Measurements from ENCODE around the gene SKOR2. TPM values are rescaled to one million over a fixed set of nuclear protein-coding genes. Genes with fewer than 3 reads are reported as not detected.

Gene SKOR2
- not detected for total RNA-seq

- ATAC-seq (ENCODE audit: insufficient number of reproducible peaks, low FRiP score, low read depth) = no peak
- no peak for DNase-seq (ENCODE audit: low spot score)
- Histone ChIP-seq H3K9me3 (no peaks in the 10 kb centered on the region), H3K27ac (no peak within 1 kb of the TSS), H3K4me1 (ENCODE audit: control insufficient read depth in 1 of 2, low read depth in 2 of 2) (no peaks in the 10 kb centered on the region), H3K27me3 (replicated peaks; ENCODE audit: insufficient read depth) (peaks cover 9% of the 10 kb centered on the region), H3K4me3 (no peak within 1 kb of the TSS), H3K36me3 (no peaks in the 10 kb centered on the region)
- TF ChIP-seq CTCF (IDR thresholded peaks at IDR 0.05) = no peak
Measured at GRCh38 chr18:47251289-47252120, at the start of gene SKOR2. TSS of gene SKOR2 (minus strand) at chr18:47251660. CDS start at chr18:47249183, 2,477 bp downstream.

- TF ChIP-seq CTCF (IDR thresholded peaks at IDR 0.05) = no peak
- H3K27me3 ChIP-seq (replicated peaks; ENCODE audit: insufficient read depth) = no peaks in the 10 kb centered on the region
- H3K27ac ChIP-seq = no peak overlapping the region
- no peak for ATAC-seq (ENCODE audit: insufficient number of reproducible peaks, low FRiP score, low read depth)
- H3K36me3 ChIP-seq = no peaks in the 10 kb centered on the region
- DNase-seq (ENCODE audit: low spot score) = no peak
- H3K4me3 ChIP-seq = no peak overlapping the region
- H3K4me1 ChIP-seq (ENCODE audit: control insufficient read depth in 1 of 2, low read depth in 2 of 2) = no peaks in the 10 kb centered on the region
- no peaks in the 10 kb centered on the region for H3K9me3 ChIP-seq
Measured at GRCh38 chr18:47296462-47296861, 45.0 kb upstream of the SKOR2 start.

GRCh38 chr18:47294801-47295200 is 43.3 kb upstream of the SKOR2 start:
- no peaks in the 10 kb centered on the region for H3K4me1 ChIP-seq (ENCODE audit: control insufficient read depth in 1 of 2, low read depth in 2 of 2)
- H3K27me3 ChIP-seq (replicated peaks; ENCODE audit: insufficient read depth) = no peaks in the 10 kb centered on the region
- ATAC-seq (ENCODE audit: insufficient number of reproducible peaks, low FRiP score, low read depth) (no peak), DNase-seq (ENCODE audit: low spot score) (no peak)
- H3K36me3 ChIP-seq = no peaks in the 10 kb centered on the region
- no peak overlapping the region for H3K4me3 ChIP-seq
- H3K27ac ChIP-seq = no peak overlapping the region
- no peak for TF ChIP-seq CTCF (IDR thresholded peaks at IDR 0.05)
- no peaks in the 10 kb centered on the region for H3K9me3 ChIP-seq

GRCh38 chr18:47288741-47289140 is 37.3 kb upstream of the SKOR2 start:
- Histone ChIP-seq H3K4me3 (no peak overlapping the region), H3K36me3 (no peaks in the 10 kb centered on the region), H3K9me3 (no peaks in the 10 kb centered on the region), H3K27me3 (replicated peaks; ENCODE audit: insufficient read depth) (no peaks in the 10 kb centered on the region), H3K27ac (no peak overlapping the region), H3K4me1 (ENCODE audit: control insufficient read depth in 1 of 2, low read depth in 2 of 2) (no peaks in the 10 kb centered on the region)
- TF ChIP-seq CTCF (IDR thresholded peaks at IDR 0.05) = no peak
- no peak for DNase-seq (ENCODE audit: low spot score)
- ATAC-seq (ENCODE audit: insufficient number of reproducible peaks, low FRiP score, low read depth) = no peak

- Histone ChIP-seq H3K36me3 (no peaks in the 10 kb centered on the region), H3K9me3 (no peaks in the 10 kb centered on the region), H3K4me1 (ENCODE audit: control insufficient read depth in 1 of 2, low read depth in 2 of 2) (no peaks in the 10 kb centered on the region), H3K4me3 (no peak overlapping the region), H3K27me3 (replicated peaks; ENCODE audit: insufficient read depth) (no peaks in the 10 kb centered on the region), H3K27ac (no peak overlapping the region)
- no peak for DNase-seq (ENCODE audit: low spot score)
- ATAC-seq (ENCODE audit: insufficient number of reproducible peaks, low FRiP score, low read depth) = no peak
- no peak for TF ChIP-seq CTCF (IDR thresholded peaks at IDR 0.05)
Measured at GRCh38 chr18:47287911-47288585, 36.6 kb upstream of the SKOR2 start.

Data from thoracic aorta (tissue), 2 donors.